ENCODE measurements around the gene ACSL6.

Gene ACSL6

GRCh38 chr5:131998431-131999040, 12.9 kb downstream of the ACSL6 start:
- FAIRE-seq, result no peak

- no peak for FAIRE-seq
These were observed 13.7 kb downstream of the ACSL6 start for GRCh38 chr5:131997727-131998117.

- no peak for FAIRE-seq
These were observed 14.3 kb downstream of the ACSL6 start for GRCh38 chr5:131997026-131997726.

DNA sequence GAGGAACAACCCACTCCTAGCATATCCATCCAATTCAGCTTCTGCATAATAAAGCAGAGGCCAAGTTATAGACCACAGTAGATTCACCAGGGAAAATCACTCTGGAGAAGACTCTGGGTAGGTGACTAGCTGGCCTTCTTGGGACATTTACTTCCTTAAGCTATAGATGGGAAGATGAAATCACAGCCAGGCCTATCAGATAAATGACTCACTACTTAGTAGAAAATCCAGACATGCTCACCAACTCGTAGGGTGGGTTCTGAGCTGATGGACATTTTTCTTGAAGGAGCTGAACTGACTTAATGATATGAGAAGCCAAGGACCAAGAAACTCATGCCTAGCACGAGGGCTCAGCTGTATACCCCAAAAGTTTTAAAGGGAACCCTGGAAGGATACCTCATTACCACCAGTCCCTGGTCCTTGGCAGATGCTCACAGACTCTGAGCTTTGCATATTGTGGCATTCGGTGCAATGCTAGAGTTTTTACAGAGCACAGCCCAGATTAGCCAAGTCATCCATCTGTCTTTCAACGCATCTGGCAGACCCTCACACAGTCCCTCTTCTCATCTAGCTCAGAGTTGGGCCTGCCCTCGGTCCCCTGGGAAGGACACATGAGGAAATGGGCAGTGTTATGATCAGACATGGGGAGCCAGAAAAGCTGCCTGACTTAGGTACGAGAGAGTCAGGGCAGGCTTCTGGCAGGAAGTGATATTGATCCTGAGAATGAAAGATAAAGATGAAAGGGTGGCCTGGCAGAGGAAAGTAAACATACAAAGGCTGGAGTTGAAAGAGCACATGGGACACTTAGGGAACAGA, 15.0 kb downstream of the ACSL6 start:
- no peak for FAIRE-seq

DNA sequence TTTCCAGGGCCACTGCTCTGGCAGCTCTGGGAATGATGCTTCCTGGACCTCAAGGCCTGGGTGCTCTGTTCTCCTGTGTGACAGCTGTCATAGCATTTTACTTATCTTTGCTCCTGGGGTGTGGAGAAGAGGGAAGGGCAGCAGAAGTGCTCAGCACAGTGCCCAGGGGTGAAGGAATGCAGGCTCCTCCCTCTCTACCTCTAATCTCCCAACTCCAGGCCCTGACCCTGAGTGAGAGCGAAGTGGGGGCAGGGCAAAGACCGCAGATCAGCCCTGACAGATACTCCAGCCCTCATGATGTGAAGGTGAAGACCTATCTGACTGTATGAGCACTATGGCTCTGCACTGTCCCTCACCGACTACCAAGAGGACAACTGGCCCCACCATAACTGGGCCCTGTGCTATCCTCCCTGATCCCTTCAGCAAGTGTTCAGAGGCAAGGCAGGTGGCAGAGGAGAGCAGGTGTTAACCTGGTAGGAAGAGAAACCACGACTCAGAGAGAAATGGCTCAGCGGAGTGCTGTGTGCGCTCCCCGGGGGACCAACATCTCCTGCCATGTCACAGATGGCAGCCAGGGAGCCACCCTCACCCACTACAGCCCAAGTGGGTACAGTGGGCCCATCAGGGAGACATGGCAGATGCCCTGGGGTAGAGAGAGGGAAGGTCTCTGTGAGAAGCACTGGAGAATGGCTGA, 16.8 kb downstream of the ACSL6 start:
- FAIRE-seq, result no peak

DNA sequence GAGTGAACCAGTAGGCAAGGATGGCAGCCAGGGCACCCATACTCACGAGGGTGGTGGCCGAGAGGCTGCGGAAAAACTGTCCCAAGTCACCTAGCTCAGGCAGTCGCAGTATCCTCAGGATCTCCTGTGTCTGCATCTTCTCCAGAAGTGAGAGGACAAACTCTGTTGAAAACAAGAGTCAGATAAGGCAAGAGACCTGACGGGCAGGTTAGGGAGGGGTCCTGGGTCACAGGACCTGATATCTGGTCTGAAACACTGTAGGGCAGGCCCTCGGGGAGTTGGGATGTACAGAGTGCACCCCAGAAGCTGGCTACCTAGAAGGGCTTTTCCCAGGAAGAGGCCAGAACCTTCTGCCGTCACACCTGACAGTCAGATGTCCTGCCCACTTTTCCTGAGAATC, 17.4 kb downstream of the ACSL6 start:
- FAIRE-seq, result no peak

- FAIRE-seq, result no peak
These were observed 17.8 kb downstream of the ACSL6 start for GRCh38 chr5:131993676-131994075.

- FAIRE-seq, result no peak
These were observed 19.1 kb downstream of the ACSL6 start for GRCh38 chr5:131992370-131992769.

DNA sequence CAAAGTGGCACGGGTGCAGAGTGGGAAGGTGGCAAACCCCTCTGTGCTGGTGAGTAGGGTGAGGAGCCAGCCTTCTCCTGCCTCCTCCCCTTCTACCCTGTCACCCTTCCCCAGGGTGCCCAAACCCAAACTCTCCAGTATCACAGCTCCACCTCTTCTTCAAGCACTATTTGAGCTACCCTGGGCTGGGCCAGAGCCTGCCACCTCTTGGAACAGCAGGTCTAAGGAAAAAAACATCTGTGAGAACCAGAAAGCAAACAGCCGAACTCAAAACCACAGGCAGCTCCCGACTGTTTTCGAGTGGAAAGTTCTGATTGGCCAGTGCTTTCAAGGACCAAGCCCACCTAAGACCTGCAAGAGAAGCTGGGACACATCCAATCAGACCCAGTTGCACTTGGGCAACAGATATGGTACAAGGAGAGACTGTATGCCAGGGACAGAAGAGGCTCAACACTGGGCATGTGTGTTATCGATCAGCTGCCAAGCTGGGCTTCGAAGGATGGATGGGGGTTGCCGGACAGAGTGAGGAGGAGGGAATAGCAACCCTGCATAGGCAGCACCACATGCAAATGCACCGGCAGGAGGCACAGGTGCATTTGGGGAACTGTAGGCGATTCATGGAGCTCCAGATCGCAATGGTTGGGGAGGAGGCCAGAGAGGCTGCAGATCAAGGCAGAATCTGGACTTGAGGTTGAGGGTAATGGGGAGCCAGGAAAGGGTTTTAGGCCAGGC, 19.7 kb downstream of the ACSL6 start:
- no peak for FAIRE-seq

DNA sequence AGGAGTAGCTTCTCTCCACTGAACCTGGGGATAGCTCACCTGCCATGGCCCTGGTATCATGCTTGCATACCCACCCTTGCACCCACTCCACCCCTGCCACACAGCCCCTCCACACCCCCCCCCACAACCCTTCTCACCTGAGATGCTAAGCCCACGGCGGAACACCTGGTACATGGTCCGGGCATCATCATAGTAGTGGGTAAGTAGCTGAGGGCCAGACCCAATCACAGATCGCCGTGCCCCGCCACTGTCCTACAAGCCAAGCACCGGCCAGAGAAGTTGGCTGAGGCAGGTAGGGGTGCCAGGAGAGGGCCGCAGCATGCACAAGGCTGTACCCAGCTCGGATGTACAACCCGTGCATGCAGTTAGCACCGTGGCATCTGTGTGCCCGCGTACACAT, 20.7 kb downstream of the ACSL6 start:
- FAIRE-seq, result no peak

DNA sequence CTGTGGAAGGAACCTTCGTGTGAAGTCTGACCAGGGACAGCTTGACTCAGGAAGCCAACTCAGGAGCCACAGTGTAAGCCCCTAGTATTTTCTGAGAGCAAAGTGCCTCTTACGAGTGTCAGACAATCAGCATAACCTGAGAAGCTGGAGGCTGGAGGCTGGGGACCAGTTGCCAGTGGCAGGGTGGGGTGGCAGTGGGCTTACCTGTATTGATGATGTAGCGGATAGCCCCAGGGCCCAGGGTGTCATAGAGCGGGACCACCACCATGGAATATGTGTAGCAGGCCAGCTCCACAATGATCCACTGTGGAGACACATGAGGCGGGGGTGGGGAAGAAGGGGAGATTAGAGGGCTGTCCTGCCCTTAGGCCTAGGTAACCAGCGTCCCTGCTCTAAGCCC, 22.9 kb downstream of the ACSL6 start:
- no peak for FAIRE-seq

DNA sequence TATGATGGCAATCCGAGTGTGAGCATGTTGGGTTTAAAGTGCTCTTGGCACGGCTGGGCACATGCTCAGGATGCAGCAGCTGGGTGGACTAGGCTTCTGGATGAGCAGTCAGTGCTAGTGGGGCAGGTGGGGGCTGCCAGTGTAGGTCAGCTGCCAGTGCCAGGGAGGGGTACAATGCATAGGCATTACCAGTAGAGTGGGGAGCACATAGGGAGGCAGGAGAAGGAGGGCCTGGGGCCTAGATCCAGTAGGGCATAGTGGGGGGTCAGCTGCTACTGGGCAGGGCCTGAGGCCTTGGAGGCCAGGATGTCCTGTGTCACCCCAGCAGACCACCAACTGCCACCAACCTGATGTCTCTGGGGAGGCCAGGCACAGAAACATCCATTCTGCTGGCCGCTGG, 24.2 kb downstream of the ACSL6 start:
- FAIRE-seq, result no peak

DNA sequence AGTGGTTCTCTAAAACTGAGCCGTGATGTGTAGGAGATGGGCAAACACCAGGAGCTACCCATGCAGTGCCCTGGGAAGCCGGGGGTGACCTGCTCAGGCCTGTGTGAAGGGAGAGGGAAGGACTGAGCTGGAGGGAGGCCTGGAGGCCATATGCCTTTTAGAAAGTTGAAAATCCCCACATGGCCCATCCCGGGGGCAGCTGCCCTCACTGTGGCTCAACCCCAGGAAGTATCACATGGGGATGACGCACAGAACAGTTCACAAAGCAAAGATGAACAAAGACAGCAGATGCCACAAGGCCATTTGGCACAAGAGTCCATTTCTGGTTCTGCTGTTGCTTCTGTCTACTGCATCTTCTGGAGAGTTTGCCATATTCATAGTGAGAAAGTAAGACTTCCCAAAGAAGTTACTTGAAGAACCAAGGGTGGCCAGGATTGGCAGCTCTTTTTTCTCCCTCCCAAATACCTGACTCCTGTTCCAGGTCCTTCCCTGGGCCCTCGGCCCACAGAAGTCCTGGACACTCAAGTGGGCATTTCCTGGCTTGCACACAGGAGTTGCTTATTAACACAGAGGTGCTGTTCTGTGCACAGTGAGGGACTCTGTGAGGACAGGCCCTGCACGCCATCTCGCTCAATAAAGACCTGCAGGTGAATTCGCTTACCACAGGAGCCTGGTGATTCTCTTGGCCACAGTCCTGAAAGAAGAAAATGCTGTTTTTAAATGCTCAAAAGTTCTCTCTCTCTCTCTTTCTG, 25.1 kb downstream of the ACSL6 start:
- no peak for FAIRE-seq

DNA sequence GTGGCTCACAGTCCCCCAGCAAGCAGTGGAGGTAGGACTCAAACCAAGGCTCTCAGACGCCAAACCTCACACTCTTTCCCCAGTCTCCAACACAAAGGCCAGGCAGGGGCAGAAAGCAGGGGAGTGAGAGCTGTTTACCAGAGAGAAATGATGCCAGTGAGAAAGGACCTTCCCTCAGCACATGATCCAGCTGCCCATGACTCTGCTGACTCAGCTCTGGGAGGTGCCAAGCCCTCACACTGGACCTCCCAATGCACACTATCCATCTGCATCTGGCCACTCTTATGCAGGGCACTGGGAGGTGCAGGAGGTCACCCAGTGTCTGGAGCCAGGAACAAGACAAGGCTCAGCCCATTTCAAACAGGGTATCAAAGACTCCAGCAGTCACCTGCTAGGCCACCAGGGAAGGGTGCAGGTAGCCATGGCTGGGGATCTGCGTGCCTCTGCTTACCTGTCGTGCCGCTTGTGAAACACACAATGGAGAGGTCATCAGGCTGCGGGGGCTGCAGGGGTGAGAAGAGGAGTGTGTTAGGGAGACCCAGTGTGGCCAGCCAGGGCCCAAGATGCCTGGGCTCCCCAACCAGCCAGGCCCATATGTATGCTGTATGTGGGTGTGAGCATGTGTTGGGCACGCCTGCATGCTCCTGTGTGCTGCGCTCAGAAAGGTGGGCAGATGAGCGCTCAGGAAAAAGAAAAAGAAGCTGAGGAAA, 26.3 kb downstream of the ACSL6 start:
- no peak for FAIRE-seq

DNA sequence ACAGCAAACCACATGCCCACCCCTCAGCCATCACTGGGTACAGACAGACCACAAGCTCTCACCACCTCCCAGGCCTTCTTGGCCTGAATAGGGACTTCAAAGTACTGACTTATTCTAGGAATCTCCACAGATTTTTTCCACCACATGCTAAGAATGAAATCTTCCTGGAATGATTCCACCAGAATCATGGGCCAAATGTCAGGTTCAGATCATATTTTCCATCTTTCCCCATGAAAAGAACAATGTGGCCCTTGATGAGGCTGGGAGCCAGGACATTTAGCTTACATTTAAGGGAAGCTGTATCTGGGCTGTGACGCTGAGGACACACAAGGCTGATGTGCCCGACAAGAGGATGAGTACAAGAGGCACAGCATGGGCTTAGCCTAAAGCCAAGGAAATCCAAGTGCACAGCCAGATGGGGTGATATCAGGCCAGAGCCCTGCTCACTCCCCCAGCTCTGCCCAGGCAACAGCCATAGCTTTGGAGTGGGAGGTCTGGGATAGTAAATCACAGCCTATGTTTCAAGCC, 28.1 kb downstream of the ACSL6 start:
- FAIRE-seq, result no peak

DNA sequence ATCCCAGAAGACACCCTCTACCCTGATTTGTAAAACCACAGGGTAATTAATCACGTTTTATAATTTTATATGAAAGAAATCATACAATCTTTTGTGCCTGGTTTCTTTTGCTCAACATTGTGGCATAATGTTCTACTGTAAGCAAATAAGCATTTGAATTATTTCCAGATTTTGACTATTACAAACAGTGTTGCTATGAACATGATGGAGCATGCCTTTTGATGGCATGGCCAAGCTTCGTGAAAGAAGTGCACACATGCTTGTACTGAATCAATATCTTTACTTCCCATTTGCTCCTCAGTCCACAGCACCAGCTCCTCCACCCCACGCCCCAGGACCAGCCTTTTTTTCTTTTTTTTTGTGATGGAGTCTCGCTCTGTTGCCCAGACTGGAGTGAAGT, 29.9 kb downstream of the ACSL6 start:
- FAIRE-seq, result no peak

DNA sequence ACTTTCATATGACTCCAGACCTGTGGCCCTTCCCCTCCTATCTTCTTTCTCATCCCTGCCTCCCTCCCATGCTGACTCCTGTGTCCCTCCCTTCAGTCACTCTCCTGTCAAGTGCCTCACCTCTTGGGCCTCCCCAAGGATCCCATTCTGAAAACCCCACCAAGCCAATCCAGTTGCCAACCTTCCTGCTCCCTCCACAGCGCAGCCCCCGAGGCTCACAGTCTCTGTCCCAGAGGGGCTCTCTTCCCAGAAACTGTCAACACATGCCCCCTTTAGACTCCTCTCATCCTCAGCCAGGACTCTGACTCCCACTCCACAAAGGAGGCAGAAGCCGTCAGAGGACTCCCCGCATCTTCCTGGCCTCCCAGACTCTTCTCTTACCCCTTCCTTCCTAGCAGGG, 30.8 kb downstream of the ACSL6 start:
- no peak for FAIRE-seq

DNA sequence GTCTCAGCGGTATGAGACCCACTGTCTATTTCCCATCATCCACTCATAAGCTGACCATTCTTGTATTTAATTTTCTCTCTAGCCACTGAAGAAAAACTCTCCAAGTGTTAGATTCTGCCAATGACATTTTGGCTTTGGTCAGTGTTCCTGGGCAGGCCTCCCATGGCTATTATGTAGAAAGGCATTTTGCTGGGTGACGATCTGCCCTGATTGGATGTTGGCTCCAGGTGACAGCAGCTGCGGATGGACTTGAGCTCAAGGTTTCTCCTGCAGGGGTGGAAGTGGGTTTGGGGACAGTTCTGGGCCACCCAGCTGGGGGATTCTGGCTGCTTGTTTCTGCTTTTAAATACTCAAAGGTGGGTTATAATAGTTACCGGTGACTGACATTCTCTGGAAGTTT, 31.6 kb downstream of the ACSL6 start:
- no peak for FAIRE-seq

GRCh38 chr5:131977212-131977604, 34.2 kb downstream of the ACSL6 start:
- no peak for FAIRE-seq

- no peak for FAIRE-seq
These were observed 34.8 kb downstream of the ACSL6 start for GRCh38 chr5:131976414-131977211.
